CD4-positive, alpha-beta memory T cell (primary cell): ENCODE results near the gene IGFBP3. TPM values are rescaled to one million over a fixed set of nuclear protein-coding genes. Genes with fewer than 3 reads are reported as not detected.

Experiments
- CTCF ChIA-PET: fragments of 350-600 bp; sonication (Branson Sonifier 250); formaldehyde crosslinking; loops from one replicate; lab custom pipeline; 2021; ENCODE audit warnings: inconsistent platforms; ENCODE audit not compliant: partially characterized antibody; lab: Charles Lee
- POLR2A ChIA-PET: fragments of 350-600 bp; sonication (Branson Sonifier 250); formaldehyde crosslinking; loops from one replicate; lab custom pipeline; 2021; ENCODE audit not compliant: partially characterized antibody; lab: Charles Lee
- DNase-seq, 5 donors: peaks; one replicate each; pipeline versions ENCODE4 v3.0.0 to v3.0.0-alpha.2; 2020 to 2022; ENCODE audit warnings: mixed read lengths in 1 of 5
- H3K27ac ChIP-seq: one replicate; pipeline ENCODE4 v1.7.0; 2013; ENCODE audit warnings: low read depth, low read length
- H3K27me3 ChIP-seq: 2 replicates; pipeline ENCODE4 v1.7.0; 2013; ENCODE audit warnings: mild to moderate bottlenecking, low read length, moderate library complexity; ENCODE audit not compliant: insufficient read depth
- H3K36me3 ChIP-seq: 2 replicates; pipeline ENCODE4 v1.7.0; 2013; ENCODE audit warnings: mild to moderate bottlenecking, low read length, moderate library complexity; ENCODE audit not compliant: insufficient read depth
- H3K4me1 ChIP-seq: 2 replicates; pipeline ENCODE4 v1.7.0; 2013; ENCODE audit warnings: mild to moderate bottlenecking, low read length, moderate library complexity; ENCODE audit not compliant: insufficient read depth
- H3K4me3 ChIP-seq, 2 donors: one replicate each; pipeline ENCODE4 v1.7.0; 2013; ENCODE audit warnings: low read length in 2 of 2, mild to moderate bottlenecking in 1 of 2
- H3K9me3 ChIP-seq, 2 donors: one replicate each; pipeline ENCODE4 v1.7.0; 2013; ENCODE audit warnings: low read length in 2 of 2, control low read depth in 1 of 2; ENCODE audit not compliant: control insufficient read depth in 1 of 2
- H3K27ac Mint-ChIP-seq, 7 donors: one replicate each; pipeline ENCODE4 v1.8.0; 2020 to 2021; ENCODE audit warnings: mixed read lengths in 7 of 7, mild to moderate bottlenecking in 6 of 7, inconsistent platforms in 3 of 7, moderate library complexity in 3 of 7
- H3K27me3 Mint-ChIP-seq, 2 donors: one replicate each; pipeline ENCODE4 v1.8.0; 2020 to 2021; ENCODE audit warnings: mixed read lengths in 2 of 2
- H3K36me3 Mint-ChIP-seq, 2 donors: one replicate each; pipeline ENCODE4 v1.8.0; 2020 to 2021; ENCODE audit warnings: mixed read lengths in 2 of 2, inconsistent platforms in 1 of 2, mild to moderate bottlenecking in 1 of 2
- H3K4me1 Mint-ChIP-seq, 4 donors: one replicate each; pipeline ENCODE4 v1.8.0; 2020 to 2021; ENCODE audit warnings: mixed read lengths in 4 of 4, mild to moderate bottlenecking in 1 of 4
- H3K4me3 Mint-ChIP-seq, 8 donors: one replicate each; pipeline ENCODE4 v1.8.0; 2020 to 2021; ENCODE audit warnings: mixed read lengths in 8 of 8, mild to moderate bottlenecking in 7 of 8, moderate library complexity in 6 of 8, inconsistent platforms in 3 of 8
- H3K9me3 Mint-ChIP-seq, 8 donors: one replicate each; pipeline ENCODE4 v1.8.0; 2020 to 2021; ENCODE audit warnings: mixed read lengths in 8 of 8, mild to moderate bottlenecking in 5 of 8, inconsistent platforms in 3 of 8, moderate library complexity in 1 of 8
- intact Hi-C: fragments of 100-400 bp; cut with micrococcal nuclease; formaldehyde crosslinking; loops from one replicate; pipeline ENCODE4 v1.15.1; 2023
- polyA plus RNA-seq, 2 donors: library from polyadenylated mRNA; unstranded; fragments of 300-500 nt; fragmentation: Illumina TruSeq; gene quantifications; one replicate each; pipeline ENCODE4 v1.2.3, GENCODE V29; 2021
- total RNA-seq, 2 experiments: library from RNA; stranded (reverse); gene quantifications; one replicate each; pipeline ENCODE4 v1.2.3, GENCODE V29; 2021

IGFBP3 gene
- total and polyA plus RNA-seq, 4 experiments from 2014 or later, result 10.4 to 19.0 (median 15.6) TPM

DNA sequence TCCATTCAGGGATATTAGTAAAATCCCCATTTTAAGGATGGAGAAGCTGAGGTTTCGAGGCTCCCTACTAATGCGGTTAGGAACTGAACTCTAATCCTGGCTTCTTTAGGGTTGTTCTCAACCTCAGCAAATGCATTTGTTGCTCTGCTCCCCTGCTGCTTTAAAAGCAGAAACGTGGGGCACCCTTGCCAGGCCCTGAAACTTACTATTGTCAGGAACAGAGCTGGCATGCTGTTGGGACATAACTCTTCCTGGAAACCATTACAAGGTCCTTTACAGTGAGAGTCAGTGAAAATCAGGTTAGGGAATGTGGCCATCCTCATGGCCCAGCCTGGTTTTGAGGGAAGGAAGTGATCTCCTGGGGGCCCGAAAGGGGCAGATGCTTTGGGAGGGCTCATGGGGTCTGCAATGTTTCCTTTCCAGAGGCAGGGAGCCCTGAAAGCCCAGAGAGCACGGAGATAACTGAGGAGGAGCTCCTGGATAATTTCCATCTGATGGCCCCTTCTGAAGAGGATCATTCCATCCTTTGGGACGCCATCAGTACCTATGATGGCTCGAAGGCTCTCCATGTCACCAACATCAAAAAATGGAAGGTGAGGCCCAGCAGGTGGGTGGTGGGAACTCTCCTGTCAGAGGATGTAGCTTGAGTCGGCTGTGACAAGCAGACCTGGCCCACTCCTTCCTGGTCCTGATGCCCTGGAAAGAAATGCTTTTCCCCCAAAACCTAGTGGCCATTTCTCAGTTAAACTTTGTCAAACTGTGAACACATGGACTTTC is 30.8 kb downstream of the IGFBP3 start:
- Histone ChIP-seq H3K27me3 (no peaks in the 10 kb centered on the region), H3K36me3 (no peaks in the 10 kb centered on the region), H3K9me3 (no peaks in the 10 kb centered on the region), H3K4me1 (no peaks in the 10 kb centered on the region), H3K27ac (no peak overlapping the region), H3K4me3 (no peak overlapping the region)
- Mint-ChIP-seq H3K9me3 (no peaks in the 10 kb centered on the region), H3K36me3 (no peaks in the 10 kb centered on the region), H3K27me3 (peaks cover 24 to 56% of the 10 kb centered on the region in 2 donors), H3K4me3 (no peak overlapping the region), H3K4me1 (peaks cover 0 to 6% (median 1%) of the 10 kb centered on the region in 4 donors), H3K27ac (no peak overlapping the region)
- CTCF ChIA-PET, result interaction anchor here (1.0 to 1.8 kb wide), 9 partner anchors 8 to 1368 kb away, joined by 3 to 7 read pairs (median 3); no protein-coding TSS in a partner anchor
- intact Hi-C loops, result loop anchor here (5.0 kb wide), 1 partner anchor 1927 kb away; no protein-coding TSS in a partner anchor
- POLR2A ChIA-PET, result no interaction called here
- no peak for DNase-seq

DNA sequence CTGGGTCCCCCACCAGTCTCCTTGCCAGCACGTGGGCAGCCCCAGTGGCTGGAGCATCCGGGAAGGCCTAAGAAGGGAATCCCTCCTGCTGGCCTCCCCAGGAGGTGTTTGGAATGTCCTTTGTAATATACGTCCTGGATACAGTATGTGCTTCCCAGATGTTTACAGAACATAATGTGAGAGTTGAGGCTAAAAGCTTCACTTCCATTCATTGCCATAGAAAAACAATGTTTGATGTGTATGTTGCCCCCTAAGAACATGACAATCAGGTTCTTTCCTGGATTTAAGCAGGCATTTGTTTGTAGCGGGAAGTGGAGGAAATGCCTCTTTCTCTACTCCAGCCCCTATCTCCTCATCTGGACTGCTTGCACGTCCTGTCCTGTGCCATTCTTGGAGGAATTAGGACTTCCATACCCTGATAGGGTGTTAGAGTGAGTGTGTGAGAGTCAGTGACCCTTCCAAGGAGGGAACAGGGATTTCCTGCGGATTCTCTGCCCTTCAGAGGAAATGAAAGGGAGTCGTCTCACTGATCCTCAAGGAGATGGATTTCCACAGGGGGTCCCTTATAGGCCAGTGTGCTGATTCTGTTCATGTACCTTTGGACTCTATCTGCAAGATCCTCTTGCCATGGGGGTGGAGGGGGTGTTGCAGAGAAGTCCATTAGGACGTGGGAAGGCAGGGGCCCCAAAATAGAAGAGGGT is 31.6 kb downstream of the IGFBP3 start:
- Histone ChIP-seq H3K9me3 (no peaks in the 10 kb centered on the region), H3K4me1 (no peaks in the 10 kb centered on the region), H3K27me3 (no peaks in the 10 kb centered on the region), H3K36me3 (no peaks in the 10 kb centered on the region), H3K4me3 (no peak overlapping the region), H3K27ac (no peak overlapping the region)
- Mint-ChIP-seq H3K27me3 (peaks cover 26 to 56% of the 10 kb centered on the region in 2 donors), H3K36me3 (no peaks in the 10 kb centered on the region), H3K27ac (no peak overlapping the region), H3K4me3 (no peak overlapping the region), H3K4me1 (peaks cover 0 to 6% (median 1%) of the 10 kb centered on the region in 4 donors), H3K9me3 (no peaks in the 10 kb centered on the region)
- CTCF ChIA-PET, result interaction anchor here (1.1 to 1.8 kb wide), 4 partner anchors 11 to 33 kb away, joined by 3 to 7 read pairs (median 3); no protein-coding TSS in a partner anchor
- intact Hi-C loops, result loop anchor here (5.0 kb wide), 1 partner anchor 1928 kb away; no protein-coding TSS in a partner anchor
- DNase-seq, result no peak
- POLR2A ChIA-PET, result no interaction called here

DNA sequence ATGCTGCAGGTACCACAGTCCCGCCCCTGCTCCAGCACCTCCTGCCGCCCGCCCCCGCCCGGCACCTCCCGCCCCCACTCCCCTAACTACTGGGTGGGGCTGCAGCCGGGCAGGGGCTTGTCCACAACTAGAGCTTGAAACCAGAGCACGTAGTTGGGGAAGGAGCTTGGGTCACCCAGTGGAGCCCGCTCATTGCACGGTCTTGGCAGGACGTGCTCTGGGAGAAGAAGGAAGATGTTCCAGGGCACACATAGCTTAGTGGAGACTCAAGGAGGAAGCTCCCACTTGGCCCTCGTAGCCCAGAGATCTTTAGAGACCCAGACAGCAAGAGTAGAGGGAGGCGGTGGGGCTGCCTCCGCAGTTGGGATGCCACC is 32.1 kb downstream of the IGFBP3 start:
- no peak for DNase-seq
- ChIA-PET POLR2A (no interaction called here), CTCF (no interaction called here)
- no peaks in the 10 kb centered on the region for H3K4me1 ChIP-seq
- no peak overlapping the region for H3K4me3 ChIP-seq
- intact Hi-C loops, result no loop called here
- peaks cover 23 to 56% of the 10 kb centered on the region in 2 donors for H3K27me3 Mint-ChIP-seq
- no peaks in the 10 kb centered on the region for H3K27me3 ChIP-seq
- no peak overlapping the region for H3K4me3 Mint-ChIP-seq
- H3K9me3 Mint-ChIP-seq, result no peaks in the 10 kb centered on the region
- no peaks in the 10 kb centered on the region for H3K9me3 ChIP-seq
- H3K36me3 ChIP-seq, result no peaks in the 10 kb centered on the region
- H3K36me3 Mint-ChIP-seq, result no peaks in the 10 kb centered on the region
- no peak overlapping the region for H3K27ac ChIP-seq
- H3K4me1 Mint-ChIP-seq, result peaks cover 0 to 6% (median 1%) of the 10 kb centered on the region in 4 donors
- no peak overlapping the region for H3K27ac Mint-ChIP-seq

DNA sequence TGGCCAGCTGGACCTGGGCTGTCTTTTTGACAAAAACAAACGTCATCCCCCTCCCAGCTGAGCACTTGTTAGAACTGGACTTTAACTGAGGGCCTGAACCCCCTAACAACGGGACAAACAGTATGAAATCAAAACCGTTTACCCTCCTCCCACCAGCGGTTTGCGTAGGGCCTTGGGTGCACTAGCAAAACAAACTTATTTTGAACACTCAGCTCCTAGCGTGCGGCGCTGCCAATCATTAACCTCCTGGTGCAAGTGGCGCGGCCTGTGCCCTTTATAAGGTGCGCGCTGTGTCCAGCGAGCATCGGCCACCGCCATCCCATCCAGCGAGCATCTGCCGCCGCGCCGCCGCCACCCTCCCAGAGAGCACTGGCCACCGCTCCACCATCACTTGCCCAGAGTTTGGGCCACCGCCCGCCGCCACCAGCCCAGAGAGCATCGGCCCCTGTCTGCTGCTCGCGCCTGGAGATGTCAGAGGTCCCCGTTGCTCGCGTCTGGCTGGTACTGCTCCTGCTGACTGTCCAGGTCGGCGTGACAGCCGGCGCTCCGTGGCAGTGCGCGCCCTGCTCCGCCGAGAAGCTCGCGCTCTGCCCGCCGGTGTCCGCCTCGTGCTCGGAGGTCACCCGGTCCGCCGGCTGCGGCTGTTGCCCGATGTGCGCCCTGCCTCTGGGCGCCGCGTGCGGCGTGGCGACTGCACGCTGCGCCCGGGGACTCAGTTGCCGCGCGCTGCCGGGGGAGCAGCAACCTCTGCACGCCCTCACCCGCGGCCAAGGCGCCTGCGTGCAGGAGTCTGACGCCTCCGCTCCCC is 32.7 kb downstream of the IGFBP3 start, which contains the start of gene IGFBP1:
Gene IGFBP1, plus strand, starts transcription at position 304 of the 808 bp plus-strand sequence. Its CDS starts 165 bp downstream, at position 469.
- intact Hi-C loops, result no loop called here
- DNase-seq, result no peak
- Mint-ChIP-seq H3K27me3 (peaks cover 22 to 52% of the 10 kb centered on the region in 2 donors), H3K9me3 (no peaks in the 10 kb centered on the region), H3K36me3 (no peaks in the 10 kb centered on the region), H3K27ac (no peak within 1 kb of the TSS), H3K4me1 (peaks cover 0 to 6% (median 1%) of the 10 kb centered on the region in 4 donors), H3K4me3 (peak within 1 kb of the TSS in 1 of 8 donors; percentile 54)
- ChIA-PET POLR2A (no interaction called here), CTCF (no interaction called here)
- no peak within 1 kb of the TSS for H3K4me3 ChIP-seq
- H3K27ac ChIP-seq, result no peak within 1 kb of the TSS
- H3K9me3 ChIP-seq, result no peaks in the 10 kb centered on the region
- H3K27me3 ChIP-seq, result no peaks in the 10 kb centered on the region
- no peaks in the 10 kb centered on the region for H3K4me1 ChIP-seq
- H3K36me3 ChIP-seq, result no peaks in the 10 kb centered on the region

DNA sequence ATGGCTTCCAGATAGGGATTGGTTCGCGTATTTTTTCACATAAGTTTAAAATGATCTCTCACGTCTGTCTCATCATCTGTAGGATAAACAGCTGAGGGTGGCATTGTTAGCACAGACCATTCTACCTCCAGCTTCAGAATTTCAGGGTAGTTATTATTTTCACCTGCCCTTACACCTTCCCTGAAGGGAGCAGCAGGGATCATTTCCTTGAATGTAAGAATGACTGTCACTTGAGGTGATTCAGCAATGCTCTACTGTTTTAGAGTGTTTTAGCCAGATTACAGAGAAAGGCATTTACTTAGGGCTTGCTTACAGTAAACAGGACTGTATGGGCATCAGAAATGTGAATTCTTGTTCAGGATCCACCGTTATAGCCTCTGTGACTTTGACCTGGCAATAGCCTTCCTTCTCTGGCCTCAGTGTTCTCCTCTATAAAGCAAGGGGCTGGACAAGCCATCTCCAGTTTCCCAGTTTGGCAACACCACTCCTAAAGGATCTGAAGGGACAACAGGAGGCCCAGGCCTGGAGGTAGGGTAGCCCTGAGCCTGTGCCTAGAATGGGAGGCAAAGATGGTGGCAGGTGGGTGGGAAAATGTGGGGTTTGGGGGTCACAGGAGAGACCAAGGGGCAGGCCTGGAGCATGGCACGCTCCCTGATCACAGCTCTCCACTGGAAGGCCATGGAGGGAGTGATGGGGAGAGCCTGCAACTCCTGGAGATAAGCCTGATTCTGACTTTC is 34.0 kb downstream of the IGFBP3 start:
- no peaks in the 10 kb centered on the region for H3K9me3 ChIP-seq
- H3K27ac ChIP-seq, result no peak overlapping the region
- intact Hi-C loops, result no loop called here
- no peaks in the 10 kb centered on the region for H3K4me1 ChIP-seq
- no peak overlapping the region for H3K4me3 Mint-ChIP-seq
- no peak for DNase-seq
- H3K4me1 Mint-ChIP-seq, result peaks cover 0 to 6% (median 1%) of the 10 kb centered on the region in 4 donors
- POLR2A ChIA-PET, result no interaction called here
- H3K36me3 Mint-ChIP-seq, result no peaks in the 10 kb centered on the region
- no peaks in the 10 kb centered on the region for H3K27me3 ChIP-seq
- H3K36me3 ChIP-seq, result no peaks in the 10 kb centered on the region
- CTCF ChIA-PET, result no interaction called here
- peaks cover 24 to 49% of the 10 kb centered on the region in 2 donors for H3K27me3 Mint-ChIP-seq
- no peak overlapping the region for H3K27ac Mint-ChIP-seq
- H3K4me3 ChIP-seq, result no peak overlapping the region
- no peaks in the 10 kb centered on the region for H3K9me3 Mint-ChIP-seq

DNA sequence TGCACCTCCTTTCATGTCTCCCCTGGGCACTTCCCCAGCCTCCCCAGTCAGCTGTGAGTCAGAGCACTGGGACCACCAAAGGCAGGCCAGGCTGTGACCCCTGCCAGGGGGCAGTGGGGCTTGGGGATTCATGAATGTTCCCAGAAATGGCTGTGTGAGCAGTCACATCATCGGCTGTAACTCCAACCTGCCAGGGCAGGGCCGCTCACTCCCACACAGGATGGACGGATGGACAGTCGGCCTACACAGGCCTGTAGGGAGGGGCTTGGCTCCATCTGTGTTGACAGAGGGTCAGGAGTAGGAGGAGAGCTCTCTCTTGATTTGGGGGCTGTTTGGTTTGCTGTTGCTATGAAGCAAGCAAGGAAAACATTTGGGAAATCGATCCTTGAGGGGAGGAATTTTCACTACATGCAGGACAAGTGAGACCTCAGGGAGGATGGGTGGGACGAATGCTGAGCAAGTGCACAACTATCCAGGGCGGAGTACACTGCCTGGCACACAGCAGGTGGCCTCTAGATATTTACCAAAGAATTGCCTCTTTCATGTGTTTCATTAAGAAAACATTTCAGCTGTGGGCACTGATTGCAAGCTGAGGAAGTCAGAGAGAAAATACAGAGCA is 35.7 kb downstream of the IGFBP3 start:
- Histone ChIP-seq H3K27me3 (no peaks in the 10 kb centered on the region), H3K27ac (no peak overlapping the region), H3K4me1 (no peaks in the 10 kb centered on the region), H3K36me3 (no peaks in the 10 kb centered on the region), H3K4me3 (no peak overlapping the region), H3K9me3 (no peaks in the 10 kb centered on the region)
- Mint-ChIP-seq H3K27ac (no peak overlapping the region), H3K36me3 (no peaks in the 10 kb centered on the region), H3K4me3 (no peak overlapping the region), H3K4me1 (peaks cover 0 to 6% (median 1%) of the 10 kb centered on the region in 4 donors), H3K9me3 (no peaks in the 10 kb centered on the region), H3K27me3 (peaks cover 18 to 45% of the 10 kb centered on the region in 2 donors)
- CTCF ChIA-PET, result no interaction called here
- no peak for DNase-seq
- intact Hi-C loops, result no loop called here
- POLR2A ChIA-PET, result no interaction called here
